ENCODE results near the gene TIGD1.
A peak's percentile ranks its signal among the peaks of the same experiment; 100 is the strongest.
"Not testable (repeated sequence)": the region's sequence is repeated elsewhere in the genome, so short reads cannot be mapped to it uniquely, and the experiment has no call there.

The TIGD1 gene

DNA sequence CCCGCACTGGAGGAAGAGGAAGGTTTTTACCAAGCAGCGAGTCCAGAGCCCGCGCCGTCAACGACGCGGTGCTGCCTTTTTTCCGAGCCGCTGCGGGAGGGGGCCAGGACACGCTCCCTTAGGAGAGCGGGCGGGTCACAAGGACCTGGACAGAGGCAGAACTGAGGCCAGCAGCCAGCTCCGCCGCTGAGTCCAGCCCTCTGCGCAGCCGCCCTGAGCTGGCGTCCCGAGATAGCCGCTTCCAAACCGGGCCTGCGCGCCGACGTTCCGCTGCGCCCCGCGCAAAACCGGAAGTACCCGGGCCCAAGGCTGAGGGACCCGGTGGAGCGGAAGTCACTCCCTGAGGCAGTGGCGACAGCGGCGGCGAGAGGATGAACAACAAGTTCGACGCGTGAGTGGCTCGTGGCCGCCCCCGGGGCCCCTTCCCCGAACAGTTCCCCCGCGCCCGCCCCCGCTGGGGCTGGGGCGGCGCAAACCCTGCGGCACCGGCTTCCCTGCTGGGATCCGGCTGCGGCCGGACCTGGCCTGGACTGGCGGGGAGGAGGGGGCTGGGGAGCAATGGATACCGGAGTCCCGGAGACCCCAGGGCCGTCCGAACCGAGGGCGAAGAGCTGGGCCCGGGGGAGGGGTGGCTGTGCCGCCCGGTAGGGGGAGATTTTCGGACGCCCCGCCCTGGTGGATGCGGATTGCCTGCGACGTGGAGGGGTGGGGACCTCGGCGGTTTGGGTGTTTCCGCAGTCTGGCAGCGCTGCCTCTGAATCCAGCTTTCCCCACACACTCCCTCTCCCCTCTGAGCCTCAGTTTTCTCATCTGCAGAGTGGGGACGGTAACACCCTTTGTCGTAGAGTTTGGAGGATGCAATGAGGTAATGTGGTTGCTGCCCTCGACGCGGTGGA is at the start of gene TIGD1, which contains the start of gene EIF4E2:
TIGD1 (minus strand) TSS at position 204 of the 896 bp plus-strand sequence. CDS start 675 bp downstream, outside the sequence.
EIF4E2 (plus strand) TSS at position 336 of the 896 bp plus-strand sequence; CDS start at position 372, 36 bp downstream.
- peak; percentile 78 to 93 for DNase-seq

DNA sequence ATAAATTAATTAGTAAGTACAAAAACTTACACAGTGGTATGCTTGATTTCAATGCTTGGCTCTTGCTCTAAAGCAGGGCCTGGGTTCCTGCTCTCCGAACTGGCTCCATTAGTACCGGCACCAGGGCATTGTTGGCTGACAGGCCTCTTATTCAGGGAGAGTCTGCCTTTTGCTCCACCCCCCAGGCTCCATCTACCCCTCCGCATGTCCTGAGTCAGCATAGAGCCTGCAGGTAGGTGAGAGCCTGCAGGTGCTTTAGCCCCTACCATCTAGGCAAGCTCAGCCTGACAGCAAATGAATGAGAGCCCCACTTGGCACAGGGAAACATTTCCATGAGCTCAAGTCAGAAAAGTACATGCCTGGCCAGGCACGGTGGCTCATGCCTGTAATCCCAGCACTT is 47.9 kb upstream of the TIGD1 start:
- DNase-seq = no peak

DNA sequence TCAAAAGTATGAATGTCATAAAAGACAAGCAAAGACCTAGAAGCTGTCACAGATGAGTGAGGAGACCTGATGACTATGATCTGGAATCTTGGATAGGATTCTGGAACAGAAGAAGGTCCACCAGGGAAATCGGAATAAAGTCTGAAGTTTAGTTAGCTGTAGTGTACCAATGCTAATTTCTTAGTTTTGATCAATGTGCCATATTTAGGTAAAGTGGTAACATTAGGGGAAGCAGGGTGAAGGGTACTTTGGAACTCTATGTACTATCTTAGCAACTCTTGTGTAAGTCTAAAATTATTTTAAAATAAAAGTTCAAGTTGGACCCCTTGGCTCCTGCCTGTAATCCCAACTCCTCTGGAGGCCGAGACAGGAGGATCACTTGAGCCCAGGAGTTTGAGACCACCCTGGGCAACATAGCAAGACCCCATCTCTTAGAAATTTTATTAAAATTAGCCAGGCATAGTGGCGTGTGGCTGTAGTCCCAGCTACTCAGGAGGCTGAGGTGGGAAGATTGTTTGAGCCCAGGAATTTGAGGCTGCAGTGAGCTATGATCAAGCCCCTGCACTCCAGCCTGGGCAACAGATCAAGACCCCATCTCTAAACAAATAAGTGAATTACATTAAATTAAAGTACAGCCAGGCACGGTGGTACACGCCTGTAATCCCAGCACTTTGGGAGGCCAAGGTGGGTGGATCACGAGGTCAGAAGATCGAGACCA is 47.2 kb upstream of the TIGD1 start:
- DNase-seq = no peak

DNA sequence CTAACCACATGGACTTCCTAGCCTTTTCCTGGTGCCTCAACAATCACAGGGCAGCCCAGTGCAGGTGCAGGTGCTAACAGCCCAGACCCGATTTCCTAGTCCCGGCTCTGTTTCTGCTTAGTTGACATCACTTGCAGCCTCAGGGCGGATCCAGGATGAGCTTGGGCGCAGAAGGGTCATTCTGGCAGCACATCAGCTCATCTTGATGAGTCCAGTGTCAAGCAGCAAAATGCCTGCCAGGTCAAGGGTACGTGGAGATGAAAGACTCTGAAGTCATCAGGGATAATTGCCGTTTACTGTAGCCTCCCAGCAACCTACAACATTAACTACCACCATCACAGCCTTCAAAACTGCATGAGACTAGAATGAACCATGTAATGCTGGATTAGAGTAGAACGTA is 43.6 kb upstream of the TIGD1 start:
- DNase-seq = no peak

DNA sequence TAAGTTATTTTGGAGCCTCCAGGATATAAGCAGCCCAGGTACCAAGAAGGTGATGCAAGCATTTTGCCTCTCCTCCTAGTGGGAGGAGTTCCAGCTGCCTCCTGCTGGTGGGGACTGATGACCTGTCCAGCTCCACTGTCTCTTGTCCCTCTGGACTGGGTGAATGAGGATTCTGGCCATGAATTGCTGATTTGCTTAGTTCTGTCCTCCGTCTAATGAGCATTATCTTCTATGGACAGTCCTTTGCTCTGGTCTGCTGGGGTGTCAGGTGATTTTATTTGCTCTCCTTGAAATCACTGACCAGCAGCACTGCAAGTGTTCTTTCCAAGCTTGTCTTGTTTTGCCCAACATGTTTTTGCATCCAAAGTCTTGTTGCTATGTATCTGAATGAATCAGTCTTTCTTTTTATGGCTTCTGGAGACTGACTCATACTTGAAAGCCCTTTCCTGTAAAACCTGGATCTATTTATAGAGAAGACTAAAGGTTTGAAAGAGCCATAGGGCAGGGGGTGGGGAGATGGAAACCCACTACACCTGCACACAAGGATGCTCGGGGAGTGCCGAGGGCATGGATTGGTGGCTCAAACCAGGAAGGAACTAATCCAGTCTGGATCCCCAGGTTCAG is 42.5 kb upstream of the TIGD1 start:
- DNase-seq = no peak

DNA sequence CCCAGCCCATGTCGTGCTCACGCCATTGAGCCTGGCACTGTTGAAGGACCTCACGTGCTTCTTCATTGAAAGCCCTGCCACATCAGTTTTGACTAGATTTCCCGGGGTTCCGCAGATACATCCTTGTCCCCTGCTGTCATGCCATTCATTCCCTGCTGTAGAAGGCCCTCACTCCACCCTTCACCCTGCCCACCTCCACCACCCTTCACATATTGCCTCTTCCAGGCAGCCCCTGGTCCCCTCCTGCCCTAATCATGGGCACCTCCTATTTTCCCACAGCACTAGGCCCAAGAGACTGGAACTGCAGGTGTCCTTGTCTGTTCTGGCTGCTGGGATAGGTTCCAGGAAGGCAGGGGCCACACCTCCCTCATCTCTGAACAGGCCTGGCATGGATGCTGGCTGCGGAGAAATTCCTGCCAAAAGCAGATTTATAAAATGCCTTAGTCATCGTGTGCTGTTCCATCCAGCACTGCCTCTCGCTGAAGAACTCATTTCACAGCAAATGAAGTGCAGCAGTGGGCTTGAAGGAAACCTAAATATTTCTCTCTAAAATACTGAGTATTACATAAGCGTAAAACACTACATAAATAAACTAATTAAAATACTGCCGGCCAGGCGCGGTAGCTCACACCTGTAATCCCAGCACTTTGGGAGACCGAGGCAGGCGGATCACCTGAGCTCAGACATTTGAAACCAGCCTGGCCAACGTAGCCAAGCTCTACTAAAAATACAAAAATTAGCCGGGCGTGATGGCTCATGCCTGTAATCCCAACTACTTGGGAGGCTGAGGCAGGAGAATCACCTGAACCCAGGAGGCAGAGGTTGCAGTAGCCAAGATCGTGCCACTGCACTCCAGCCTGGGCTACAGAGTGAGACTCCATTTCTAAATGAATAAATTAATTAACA is 38.6 kb upstream of the TIGD1 start:
- DNase-seq = peak; percentile 36 to 67

DNA sequence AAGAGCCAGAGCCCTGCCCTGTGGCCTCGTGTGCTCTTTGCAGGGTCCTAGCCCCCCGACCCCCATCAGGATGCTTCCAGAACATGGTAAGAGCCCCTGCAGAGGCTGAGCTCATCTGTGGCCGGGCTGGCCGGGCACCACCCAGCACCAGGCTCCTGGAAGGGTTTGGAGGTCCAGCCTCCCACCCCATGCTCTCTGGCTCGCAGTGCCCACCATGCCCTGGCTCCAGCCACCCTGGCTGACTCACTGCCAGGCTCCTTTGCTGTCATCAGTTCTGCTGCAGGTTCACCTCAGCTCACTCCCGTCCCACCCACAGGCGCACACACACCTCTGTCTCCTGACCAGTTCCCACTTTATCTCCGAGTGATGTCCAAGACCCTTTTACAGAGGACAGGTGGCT is 37.7 kb upstream of the TIGD1 start:
- DNase-seq = no peak

DNA sequence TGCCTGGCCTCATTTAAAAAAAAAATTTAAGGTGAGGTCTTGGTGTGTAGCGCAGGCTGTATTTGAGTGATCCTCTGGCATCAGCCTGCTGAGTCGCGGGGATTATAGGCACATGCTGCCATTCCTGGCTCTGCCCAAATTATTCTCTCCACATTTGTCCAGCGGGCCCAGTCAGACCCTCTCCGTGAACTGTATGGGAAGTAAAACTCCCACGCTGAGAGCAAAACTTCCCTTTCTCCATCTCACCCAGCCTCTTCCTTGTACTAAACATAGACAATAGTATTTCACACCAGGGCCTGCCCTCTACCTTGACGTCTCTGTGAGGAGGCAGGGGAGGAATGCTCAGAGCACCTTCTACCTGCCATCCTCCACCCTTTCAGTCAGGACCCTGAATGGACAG is 37.2 kb upstream of the TIGD1 start:
- no peak for DNase-seq

DNA sequence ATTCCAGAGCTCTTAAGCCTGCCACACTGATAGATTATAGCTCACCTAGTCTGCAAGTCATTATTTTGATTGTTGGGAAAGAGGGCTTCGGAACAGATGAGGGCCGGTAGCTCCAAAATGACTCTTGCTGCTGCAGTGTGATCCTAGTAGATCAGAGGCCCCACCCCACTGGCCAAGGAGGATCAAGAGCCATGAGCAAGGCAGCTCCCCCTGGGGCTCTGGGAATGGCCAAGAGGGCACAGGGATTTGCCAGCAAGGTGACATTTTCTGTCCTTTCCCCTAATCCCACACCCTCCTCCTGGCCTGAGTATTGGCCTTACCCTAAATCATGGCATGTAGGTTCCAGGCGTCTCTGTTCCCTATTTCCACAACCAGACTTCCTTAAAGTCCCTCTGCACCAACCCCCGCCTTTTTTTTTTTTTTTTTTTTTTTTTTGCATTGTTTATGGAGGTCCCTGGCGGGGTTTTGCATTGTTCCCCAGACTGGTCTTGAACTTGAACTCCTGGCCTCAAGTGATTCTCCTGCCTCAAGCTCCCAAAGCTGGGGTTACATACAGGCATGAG is 36.7 kb upstream of the TIGD1 start:
- no peak for DNase-seq

DNA sequence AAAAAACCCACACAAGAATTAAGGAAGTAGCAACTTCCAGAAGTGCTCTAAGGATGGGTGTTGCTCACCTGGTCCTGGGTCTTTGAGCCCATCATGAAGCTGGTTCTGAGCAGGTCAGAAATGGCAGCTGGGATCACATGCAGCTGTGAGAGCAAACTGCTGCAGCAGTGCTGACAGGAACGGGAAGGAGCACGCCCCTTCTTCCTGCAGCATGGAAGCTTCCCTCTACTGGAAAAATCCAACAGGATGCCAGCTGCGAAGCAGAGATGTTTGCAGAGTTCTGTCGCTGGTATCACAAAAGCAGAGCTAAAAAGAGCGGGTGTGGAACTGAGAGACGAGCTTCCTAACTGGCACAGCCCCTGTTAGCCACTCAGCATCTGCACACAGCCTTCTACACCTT is 33.9 kb upstream of the TIGD1 start:
- DNase-seq = peak; percentile 67 to 85

DNA sequence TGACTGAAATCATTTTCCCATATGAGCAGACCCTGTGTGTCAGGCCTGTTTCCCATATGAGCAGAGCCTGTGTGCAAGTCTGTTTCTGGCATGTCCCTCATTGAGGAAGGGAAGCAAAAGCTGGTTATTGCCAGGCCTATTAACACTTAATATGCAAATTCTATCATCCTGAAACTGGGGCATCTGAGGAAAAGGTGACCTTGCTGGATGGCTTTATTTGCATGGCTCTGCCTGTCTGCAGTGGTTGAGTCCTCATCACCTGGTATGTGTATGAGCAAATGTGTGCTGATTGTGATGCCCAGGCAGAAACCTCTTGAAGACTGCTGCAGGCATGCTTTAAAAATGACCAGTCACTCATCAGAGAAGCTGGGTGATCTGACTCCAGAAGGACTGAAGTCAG is 31.4 kb upstream of the TIGD1 start:
- DNase-seq = no peak

DNA sequence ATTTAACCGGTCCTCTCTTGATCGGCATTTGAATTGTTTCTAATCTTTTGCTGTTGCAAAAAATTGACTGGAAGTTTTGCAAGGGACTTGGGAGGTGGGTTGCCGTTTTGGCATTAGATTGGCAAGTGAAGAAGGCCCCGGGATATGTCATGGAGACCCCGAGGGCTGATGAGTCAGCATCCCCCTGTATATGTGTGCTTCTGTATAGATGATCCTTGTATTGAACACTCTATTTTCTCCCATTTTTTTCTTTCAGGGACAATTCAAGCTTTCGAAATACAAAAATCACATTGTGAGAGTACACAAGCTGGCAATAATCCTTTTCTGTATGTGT is 30.3 kb upstream of the TIGD1 start:
- no peak for DNase-seq

DNA sequence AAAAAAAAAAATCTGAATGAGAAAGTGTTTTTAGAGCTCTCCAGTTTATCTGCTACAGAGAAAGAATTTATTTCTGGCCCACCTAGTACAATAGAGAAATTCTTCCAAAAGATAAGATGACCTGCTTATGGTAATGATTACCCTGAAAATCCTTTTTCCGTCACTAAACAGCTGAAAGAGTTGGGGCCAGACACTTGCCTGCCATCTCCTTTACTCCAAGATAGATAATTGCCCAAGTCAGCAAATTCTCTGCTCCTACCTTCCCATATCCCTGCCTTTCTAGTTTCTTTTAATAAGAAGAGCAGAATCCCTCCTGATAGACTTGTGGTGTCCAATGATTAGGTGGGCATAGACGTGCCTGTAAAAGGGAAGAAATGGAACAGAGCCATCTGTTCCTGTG is 28.3 kb upstream of the TIGD1 start:
- DNase-seq = no peak

DNA sequence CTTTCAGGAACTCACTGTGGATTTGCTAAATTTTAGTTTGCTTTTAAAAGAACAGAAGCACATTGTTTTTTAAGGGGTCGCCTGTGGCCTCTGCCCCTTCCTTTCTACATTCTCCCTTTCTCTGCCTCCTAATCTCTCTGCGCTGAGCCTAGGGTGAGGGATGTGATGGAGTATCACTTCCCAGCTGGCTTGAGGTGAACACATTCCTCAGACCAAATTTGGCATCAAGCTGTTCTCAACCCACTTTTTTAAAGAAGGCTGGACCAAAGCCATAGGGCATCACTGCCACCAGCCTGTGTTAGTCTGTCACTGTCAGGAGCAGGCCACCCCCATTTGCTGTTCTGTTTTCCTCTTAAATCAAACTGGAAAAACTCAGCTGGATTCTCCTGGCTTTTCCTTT is 27.5 kb upstream of the TIGD1 start:
- DNase-seq = no peak

DNA sequence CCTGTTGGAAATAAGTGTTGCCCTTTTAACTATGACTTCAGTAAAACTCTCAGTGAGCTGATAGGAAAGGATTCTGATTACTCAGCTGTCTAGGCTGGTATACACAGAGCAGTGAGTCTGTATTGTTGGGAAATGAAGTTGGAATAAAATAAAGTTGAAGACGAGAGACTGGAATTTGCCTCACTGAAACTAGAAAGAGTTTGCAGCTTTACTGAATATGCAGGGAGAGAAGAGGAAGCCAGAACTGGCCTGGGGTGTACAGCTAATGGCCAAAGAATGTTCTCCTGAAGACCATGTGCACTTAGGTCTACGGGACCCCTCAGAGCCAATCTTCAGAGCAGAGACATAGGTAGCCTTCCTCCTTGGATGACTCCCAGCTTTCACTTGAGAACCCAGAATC is 26.6 kb upstream of the TIGD1 start:
- DNase-seq = no peak

DNA sequence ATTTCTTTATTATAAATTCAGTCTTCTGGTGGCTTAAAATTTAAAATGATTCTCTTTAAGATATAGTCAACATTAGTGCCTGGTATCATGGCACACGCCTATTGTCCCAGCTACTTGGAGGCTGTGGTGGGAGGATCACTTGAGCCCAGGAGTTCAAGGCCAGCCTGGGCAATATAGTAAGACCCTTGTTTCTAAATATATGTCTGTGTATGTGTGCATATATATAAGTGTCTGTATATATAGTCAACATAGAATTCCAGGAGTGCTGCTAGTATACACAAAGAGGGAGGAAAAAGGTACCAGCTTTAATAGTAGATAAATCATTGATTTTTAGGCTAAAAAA is 25.0 kb upstream of the TIGD1 start:
- no peak for DNase-seq

DNA sequence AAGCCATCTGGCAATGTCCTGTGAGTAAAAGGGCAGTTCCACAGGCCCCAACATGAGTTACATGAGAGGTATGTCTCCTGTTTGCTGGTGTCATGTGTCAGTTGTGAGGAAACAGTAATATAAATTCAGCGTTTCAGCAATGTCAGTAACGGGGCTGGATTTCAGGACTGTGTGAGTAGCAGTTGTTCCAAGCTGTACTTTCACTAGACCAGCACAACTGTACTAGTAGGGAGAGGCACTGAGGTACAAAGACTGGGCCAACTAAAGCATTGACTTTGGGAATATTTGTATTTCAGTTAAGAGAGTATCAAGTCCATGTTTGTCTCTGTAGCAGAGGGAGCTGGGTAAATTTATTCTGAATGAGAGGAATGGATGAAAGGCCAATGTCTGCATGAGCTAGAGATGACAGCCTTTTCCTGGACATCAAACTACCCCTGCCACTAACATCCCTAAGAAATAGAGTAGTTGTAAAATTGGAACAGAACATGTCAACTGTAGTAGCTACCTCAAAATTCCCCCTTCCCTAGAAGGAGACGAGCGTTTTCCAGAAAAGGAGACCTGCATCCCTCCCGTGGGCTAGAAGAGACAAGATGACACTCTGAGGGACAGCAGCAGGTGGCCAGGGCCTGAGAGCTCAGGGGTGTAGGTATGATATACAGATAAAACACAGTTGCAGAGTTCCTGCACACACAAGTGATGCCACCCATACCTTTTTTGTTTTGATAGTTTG is 24.5 kb upstream of the TIGD1 start:
- no peak for DNase-seq

DNA sequence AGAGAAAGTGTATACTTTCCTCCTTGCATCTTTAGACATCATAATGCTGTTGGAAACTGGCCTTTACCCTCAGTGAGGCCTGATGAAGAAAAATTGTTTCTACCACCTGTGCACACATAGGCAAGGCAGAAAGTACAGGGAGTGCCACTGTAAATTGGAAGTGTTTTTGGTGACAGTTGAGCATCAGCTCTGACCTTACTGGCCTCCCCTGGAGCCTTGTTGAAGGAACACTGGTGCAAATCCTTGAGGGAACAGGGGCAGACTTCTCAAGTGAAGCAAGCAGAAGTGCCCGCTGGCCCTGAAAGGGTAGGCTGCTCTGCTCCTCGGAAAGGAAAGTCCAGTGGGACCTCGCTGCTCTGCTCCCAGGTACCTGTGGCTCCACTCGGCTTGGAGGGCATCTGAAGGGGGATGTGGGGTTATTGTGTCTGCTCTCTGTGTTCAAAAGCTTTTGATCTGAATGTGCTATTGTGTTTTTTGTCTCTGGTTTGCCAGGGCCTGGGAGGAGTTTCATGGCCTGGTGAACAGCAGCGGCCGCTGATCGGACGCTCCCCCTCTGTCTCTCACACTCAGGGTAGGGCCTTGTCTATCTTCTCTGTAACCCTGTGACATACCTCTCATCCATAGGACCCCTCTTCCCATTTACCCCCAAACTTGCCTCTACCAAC is 23.5 kb upstream of the TIGD1 start:
- no peak for DNase-seq

DNA sequence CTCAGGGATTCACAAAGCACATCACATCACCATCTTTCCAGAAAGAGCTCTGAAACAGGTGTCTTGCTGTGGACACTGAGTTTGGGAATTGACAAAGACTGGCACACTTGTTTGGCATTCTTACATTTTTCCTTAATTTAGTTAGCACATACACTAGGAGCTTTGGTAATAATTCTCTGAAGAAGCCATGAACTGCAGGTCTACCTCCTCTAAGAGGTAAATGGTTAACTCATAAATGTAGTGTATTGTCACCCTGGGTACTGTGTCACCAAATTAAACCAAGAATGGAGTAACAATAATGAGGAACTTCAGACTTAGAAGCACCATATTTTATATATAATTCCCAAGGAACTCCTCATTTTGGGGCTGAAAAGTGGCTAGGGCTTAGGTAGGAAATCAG is 22.7 kb upstream of the TIGD1 start:
- DNase-seq = no peak

DNA sequence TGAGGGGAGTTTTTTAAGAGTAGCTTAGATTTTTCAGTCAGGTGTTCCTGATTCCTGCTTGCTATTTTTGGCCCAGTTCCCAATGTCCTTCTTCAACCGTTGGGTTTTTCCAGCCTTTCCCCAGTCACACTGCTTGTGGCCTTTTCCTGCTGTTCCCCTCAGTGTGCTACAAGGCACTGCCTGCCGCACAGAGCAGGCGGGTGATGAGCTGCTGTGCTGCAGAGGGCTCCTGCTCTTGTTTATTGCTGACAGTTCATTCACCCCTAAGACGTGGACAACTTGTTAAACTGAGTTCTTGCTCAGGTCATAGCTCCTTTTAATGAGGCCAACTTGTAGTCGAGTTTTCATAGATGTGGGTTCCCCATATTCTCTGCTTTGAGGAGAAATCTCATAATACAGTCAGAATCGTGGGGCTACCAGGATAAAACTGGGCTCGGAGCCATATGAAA is 20.7 kb upstream of the TIGD1 start:
- peak; percentile 54 to 78 for DNase-seq

DNA sequence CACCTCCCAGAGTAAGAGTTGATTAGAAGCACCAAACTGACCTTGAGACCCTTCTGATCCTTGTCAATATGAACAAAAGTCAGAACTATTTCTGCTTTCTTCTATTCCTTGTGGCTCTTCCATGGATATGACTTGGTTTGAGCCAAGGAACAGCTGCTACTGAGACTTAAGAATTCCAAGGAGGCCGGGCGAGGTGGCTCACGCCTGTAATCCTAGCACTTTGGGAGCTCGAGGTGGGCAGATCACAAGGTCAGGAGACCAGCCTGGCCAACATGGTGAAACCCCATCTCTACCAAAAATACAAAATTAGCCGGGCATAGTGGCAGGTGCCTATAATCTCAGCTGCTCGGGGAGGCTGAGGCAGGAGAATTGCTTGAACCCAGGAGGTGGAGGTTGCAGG is 20.1 kb upstream of the TIGD1 start:
- DNase-seq = not testable (repeated sequence)
